DOHH2 (cell line): ENCODE data around the gene RRP1B.

ENCODE experiments used
- H3F3A ChIP-seq: fragments of 200-600 bp; sonication (generic), shearing (Covaris generic); 2 replicates; pipeline ENCODE4 v1.6.0; 2016; ENCODE audit warnings: antibody characterized with exemption, mild to moderate bottlenecking; ENCODE audit not compliant: control insufficient read depth, insufficient read depth
- H3K27ac ChIP-seq: fragments of 200-600 bp; sonication (generic); 2 replicates; pipeline ENCODE4 v1.5.1; 2014; ENCODE audit warnings: low read depth, mild to moderate bottlenecking, low read length, moderate library complexity
- H3K27me3 ChIP-seq: fragments of 200-600 bp; sonication (generic); 2 replicates; pipeline ENCODE4 v1.6.1; 2014; ENCODE audit warnings: mild to moderate bottlenecking, low read length, mixed read lengths; ENCODE audit not compliant: control insufficient read depth
- H3K36me3 ChIP-seq: fragments of 200-600 bp; sonication (generic); 2 replicates; pipeline ENCODE4 v1.6.1; 2014; ENCODE audit warnings: mild to moderate bottlenecking, low read length, moderate library complexity, mixed read lengths; ENCODE audit not compliant: control insufficient read depth
- H3K4me1 ChIP-seq: fragments of 200-600 bp; sonication (generic); 2 replicates; pipeline ENCODE4 v1.6.1; 2014; ENCODE audit warnings: mild to moderate bottlenecking, low read length, mixed read lengths; ENCODE audit not compliant: control insufficient read depth
- H3K4me2 ChIP-seq: fragments of 200-600 bp; sonication (generic); 2 replicates; pipeline ENCODE4 v1.6.0; 2014; ENCODE audit warnings: mild to moderate bottlenecking, low read length, moderate library complexity
- H3K4me3 ChIP-seq: fragments of 200-600 bp; sonication (generic); 2 replicates; pipeline ENCODE4 v1.5.1; 2014; ENCODE audit warnings: mild to moderate bottlenecking, low read length, mixed read lengths
- H3K79me2 ChIP-seq: fragments of 200-600 bp; sonication (generic); 2 replicates; pipeline ENCODE4 v1.6.1; 2014; ENCODE audit warnings: mild to moderate bottlenecking, low read length, mixed read lengths; ENCODE audit not compliant: control insufficient read depth
- H3K9me2 ChIP-seq: fragments of 200-600 bp; sonication (generic); replicated peaks from 2 replicates; pipeline ENCODE4 v1.6.1; 2014; ENCODE audit warnings: mild to moderate bottlenecking, low read length, mixed read lengths; ENCODE audit not compliant: control insufficient read depth
- H3K9me3 ChIP-seq: fragments of 200-600 bp; sonication (generic); 2 replicates; pipeline ENCODE4 v1.6.1; 2014; ENCODE audit warnings: antibody characterized with exemption, low read length, mixed read lengths; ENCODE audit not compliant: control insufficient read depth, insufficient read depth
- H4K20me1 ChIP-seq: fragments of 200-600 bp; sonication (generic); 2 replicates; pipeline ENCODE4 v1.6.0; 2014; ENCODE audit warnings: low read depth, mild to moderate bottlenecking, antibody characterized with exemption, low read length, moderate library complexity; ENCODE audit not compliant: control insufficient read depth, insufficient read depth
- CTCF ChIP-seq: fragments of 200-600 bp; sonication (generic); IDR thresholded peaks from one replicate; pipeline ENCODE4 v1.5.1; 2014; ENCODE audit warnings: antibody characterized with exemption, mild to moderate bottlenecking, low read depth, low read length; ENCODE audit not compliant: poor library complexity, severe bottlenecking
- EZH2phosphoT487 ChIP-seq: fragments of 200-600 bp; sonication (generic); IDR thresholded peaks from 2 replicates; pipeline ENCODE4 v1.6.1; 2017; ENCODE audit warnings: borderline replicate concordance, mild to moderate bottlenecking, antibody characterized with exemption, low read length, moderate library complexity, mixed read lengths

The RRP1B gene

GRCh38 chr21:43659136-43660000 lies at the start of gene RRP1B, which contains the start of gene HSF2BP:
Gene RRP1B, plus strand, starts transcription at chr21:43659560. Its CDS starts 105 bp downstream, at chr21:43659665.
Gene HSF2BP, minus strand, starts transcription at chr21:43659488. Its CDS starts 1,392 bp downstream, at chr21:43658096.
- Histone ChIP-seq H3K79me2 (peaks cover 58% of the 10 kb centered on the region), H3K4me1 (peaks cover 26% of the 10 kb centered on the region), H3F3A (peaks cover 5% of the 10 kb centered on the region; the same call in 1 of the 2 replicates), H3K36me3 (peaks cover 47% of the 10 kb centered on the region), H3K9me3 (no peaks in the 10 kb centered on the region), H3K9me2 (no peaks in the 10 kb centered on the region), H3K4me2 (peak within 1 kb of the TSS; percentile 68), H4K20me1 (peaks cover 19% of the 10 kb centered on the region; the same call in 1 of the 2 replicates), H3K27ac (peak within 1 kb of the TSS; percentile 79), H3K27me3 (no peaks in the 10 kb centered on the region), H3K4me3 (peak within 1 kb of the TSS; percentile 99)
- TF ChIP-seq EZH2phosphoT487 = no peak
- no peak for TF ChIP-seq CTCF

- Histone ChIP-seq H3K79me2 (no peaks in the 10 kb centered on the region), H3K4me2 (no peak overlapping the region), H3K4me1 (no peaks in the 10 kb centered on the region), H3K9me2 (no peaks in the 10 kb centered on the region), H3F3A (no peaks in the 10 kb centered on the region), H3K27ac (no peak overlapping the region), H3K36me3 (no peaks in the 10 kb centered on the region), H3K27me3 (peaks cover 15% of the 10 kb centered on the region; the same call in 1 of the 2 replicates), H3K9me3 (no peaks in the 10 kb centered on the region), H4K20me1 (no peaks in the 10 kb centered on the region), H3K4me3 (no peak overlapping the region)
- TF ChIP-seq EZH2phosphoT487 = no peak
- peak; percentile 76 for TF ChIP-seq CTCF
Measured at GRCh38 chr21:43611598-43612369, 47.6 kb upstream of the RRP1B start.

- H3K4me1 ChIP-seq = no peaks in the 10 kb centered on the region
Measured at GRCh38 chr21:43613755-43614638, 45.4 kb upstream of the RRP1B start.

More at GRCh38 chr21:43613755-43614638, 45.4 kb upstream of the RRP1B start:
- no peaks in the 10 kb centered on the region for H3F3A ChIP-seq
- no peak overlapping the region for H3K4me3 ChIP-seq
- 0 out of 2 replicates have a peak, but pooled peaks cover under 1% of the 10 kb centered on the region for H3K27me3 ChIP-seq
- no peaks in the 10 kb centered on the region for H3K9me3 ChIP-seq
- no peaks in the 10 kb centered on the region for H4K20me1 ChIP-seq
- H3K4me2 ChIP-seq = no peak overlapping the region
- H3K9me2 ChIP-seq = no peaks in the 10 kb centered on the region
- H3K27ac ChIP-seq = no peak overlapping the region
- H3K79me2 ChIP-seq = no peaks in the 10 kb centered on the region
- no peak for TF ChIP-seq CTCF
- TF ChIP-seq EZH2phosphoT487 = no peak
- H3K36me3 ChIP-seq = no peaks in the 10 kb centered on the region
